PC-3 (cell line): ENCODE results near the gene MDGA2. TPM values are rescaled to one million over a fixed set of nuclear protein-coding genes. Genes with fewer than 3 reads are reported as not detected.
A peak's percentile ranks its signal among the peaks of the same experiment; 100 is the strongest.

Experiments
- ATAC-seq: fragments of 200-7000 bp; cut with Tn5 transposase; 2 replicates; pipeline ENCODE4 v1.9.1; 2020; ENCODE audit warnings: mild to moderate bottlenecking, moderate library complexity
- BruUV-seq: library from RNA; stranded (reverse); fragments of 400-500 nt; replicated peaks from 2 replicates; lab custom pipeline; 2021; lab: Mats Ljungman, UMichigan
- CTCF ChIA-PET: fragments of 300-600 bp; sonication (Branson Sonifier 250); formaldehyde crosslinking; loops from one replicate; lab custom pipeline; 2022; ENCODE audit warnings: antibody characterized with exemption; lab: Charles Lee
- POLR2A ChIA-PET: fragments of 300-600 bp; sonication (Branson Sonifier 250); formaldehyde crosslinking; loops from one replicate; lab custom pipeline; 2022; ENCODE audit warnings: antibody characterized with exemption; ENCODE audit not compliant: unreplicated experiment; lab: Charles Lee
- DNase-seq: peaks from one replicate; pipeline ENCODE4 v3.0.0-alpha.2; 2015
- H2AFZ ChIP-seq: fragments of 300-600 bp; sonication (generic); 2 replicates; pipeline ENCODE4 v1.6.0; 2016; ENCODE audit warnings: antibody characterized with exemption, low read length
- H3F3A ChIP-seq: fragments of 300-600 bp; sonication (generic); one replicate; pipeline ENCODE4 v1.6.0; 2017; ENCODE audit warnings: antibody characterized with exemption, low read length, control low read depth, mild to moderate bottlenecking; ENCODE audit not compliant: unreplicated experiment
- H3K27ac ChIP-seq: fragments of 300-600 bp; sonication (generic); 2 replicates; pipeline ENCODE4 v1.5.1; 2016; ENCODE audit warnings: mild to moderate bottlenecking, low read length
- H3K27me3 ChIP-seq: fragments of 300-600 bp; sonication (generic); 2 replicates; pipeline ENCODE4 v1.6.1; 2016; ENCODE audit warnings: low read length, mixed read lengths
- H3K36me3 ChIP-seq: fragments of 300-600 bp; sonication (generic); 2 replicates; pipeline ENCODE4 v1.6.1; 2016; ENCODE audit warnings: low read depth, mixed run types, low read length, mixed read lengths
- H3K4me1 ChIP-seq: fragments of 300-600 bp; sonication (generic); 2 replicates; pipeline ENCODE4 v1.5.1; 2016; ENCODE audit warnings: low read length; ENCODE audit not compliant: insufficient read depth
- H3K4me2 ChIP-seq: fragments of 300-600 bp; sonication (generic); 2 replicates; pipeline ENCODE4 v1.6.0; 2016; ENCODE audit warnings: low read length
- H3K4me3 ChIP-seq: fragments of 300-600 bp; sonication (generic); 2 replicates; pipeline ENCODE4 v1.5.1; 2016; ENCODE audit warnings: mild to moderate bottlenecking, low read length, mixed read lengths
- H3K79me2 ChIP-seq: fragments of 300-600 bp; sonication (generic); 2 replicates; pipeline ENCODE4 v1.6.1; 2017; ENCODE audit warnings: low read length, mixed read lengths
- H3K9ac ChIP-seq: fragments of 300-600 bp; sonication (generic); 2 replicates; pipeline ENCODE4 v1.6.0; 2016; ENCODE audit warnings: mild to moderate bottlenecking, low read length
- H3K9me2 ChIP-seq: fragments of 300-600 bp; sonication (generic); replicated peaks from 2 replicates; pipeline ENCODE4 v1.6.1; 2016; ENCODE audit warnings: mixed run types, low read length, mixed read lengths
- H3K9me3 ChIP-seq: fragments of 300-600 bp; sonication (generic); 2 replicates; pipeline ENCODE4 v1.6.1; 2016; ENCODE audit warnings: low read length, mixed read lengths
- H4K20me1 ChIP-seq: fragments of 300-600 bp; sonication (generic); 2 replicates; pipeline ENCODE4 v1.6.1; 2016; ENCODE audit warnings: low read length, mixed read lengths
- CTCF ChIP-seq: fragments of 300-600 bp; sonication (generic); conservative IDR thresholded peaks from 2 replicates; pipeline ENCODE4 v1.5.1; 2017; ENCODE audit warnings: antibody characterized with exemption, low read depth, mild to moderate bottlenecking, low read length
- EZH2 ChIP-seq: fragments of 300-600 bp; sonication (generic); IDR thresholded peaks from one replicate; pipeline ENCODE4 v1.6.1; 2017; ENCODE audit warnings: antibody characterized with exemption, mild to moderate bottlenecking, low read length; ENCODE audit not compliant: unreplicated experiment
- EZH2phosphoT487 ChIP-seq: fragments of 300-600 bp; sonication (generic); IDR thresholded peaks from 2 replicates; pipeline ENCODE4 v1.6.1; 2018; ENCODE audit warnings: mild to moderate bottlenecking, antibody characterized with exemption, low read length, borderline replicate concordance
- intact Hi-C: fragments of 100-400 bp; cut with micrococcal nuclease; formaldehyde crosslinking; loops from 2 replicates; pipeline ENCODE4 v1.9.0; 2023
- total RNA-seq: library from RNA; depleted of rRNA; stranded (reverse); fragments of >200 nt; gene quantifications from 2 replicates; pipeline ENCODE4 v1.2.3, GENCODE V29; 2014

MDGA2 gene
- total RNA-seq, 1 experiment from 2014 or later = 0.04 TPM

GRCh38 chr14:47585447-47585846 lies 90.0 kb downstream of the MDGA2 start:
- H3K36me3 ChIP-seq = no peaks in the 10 kb centered on the region
- DNase-seq (no peak), ATAC-seq (no peak)
- CTCF ChIA-PET = no interaction called here
- intact Hi-C loops = no loop called here
- H3K4me2 ChIP-seq = no peak overlapping the region
- no peak overlapping the region for H3K27ac ChIP-seq
- no peak overlapping the region for H3K9ac ChIP-seq
- POLR2A ChIA-PET = no interaction called here
- H3F3A ChIP-seq = no peaks in the 10 kb centered on the region
- no peaks in the 10 kb centered on the region for H3K4me1 ChIP-seq
- H2AFZ ChIP-seq = no peak overlapping the region
- no TSS peak for BruUV-seq
- no peaks in the 10 kb centered on the region for H3K79me2 ChIP-seq
- H3K9me2 ChIP-seq = no peaks in the 10 kb centered on the region; the same call in 1 of the 2 replicates
- no peaks in the 10 kb centered on the region; the same call in 1 of the 2 replicates for H3K9me3 ChIP-seq
- H3K27me3 ChIP-seq = no peaks in the 10 kb centered on the region
- no peak overlapping the region for H3K4me3 ChIP-seq
- H4K20me1 ChIP-seq = no peaks in the 10 kb centered on the region
- TF ChIP-seq EZH2phosphoT487 (no peak), CTCF (no peak), EZH2 (no peak)

- Histone ChIP-seq H3F3A (no peaks in the 10 kb centered on the region), H3K4me1 (no peaks in the 10 kb centered on the region), H3K9me3 (no peaks in the 10 kb centered on the region), H2AFZ (no peak overlapping the region), H3K4me2 (no peak overlapping the region), H3K79me2 (no peaks in the 10 kb centered on the region), H3K27me3 (0 out of 2 replicates have a peak, but pooled peaks cover 5% of the 10 kb centered on the region), H3K27ac (no peak overlapping the region), H3K9ac (no peak overlapping the region), H3K9me2 (no peaks in the 10 kb centered on the region), H3K36me3 (no peaks in the 10 kb centered on the region), H4K20me1 (no peaks in the 10 kb centered on the region), H3K4me3 (no peak overlapping the region)
- ATAC-seq (no peak), DNase-seq (no peak)
- intact Hi-C loops = no loop called here
- TF ChIP-seq CTCF (no peak), EZH2phosphoT487 (no peak), EZH2 (no peak)
- no TSS peak for BruUV-seq
- POLR2A ChIA-PET = no interaction called here
- CTCF ChIA-PET = no interaction called here
These were observed 108.1 kb downstream of the MDGA2 start for GRCh38 chr14:47567273-47567672.

GRCh38 chr14:47557894-47558293 lies 117.5 kb downstream of the MDGA2 start:
- ATAC-seq = peak; percentile 69
- Histone ChIP-seq H3K4me2 (no peak overlapping the region), H3K36me3 (no peaks in the 10 kb centered on the region), H3K4me1 (0 out of 2 replicates have a peak, but pooled peaks cover 4% of the 10 kb centered on the region), H3K27me3 (no peaks in the 10 kb centered on the region), H3K79me2 (no peaks in the 10 kb centered on the region), H3K9me2 (no peaks in the 10 kb centered on the region), H3F3A (no peaks in the 10 kb centered on the region), H2AFZ (no peak overlapping the region), H3K27ac (no peak overlapping the region), H3K9ac (no peak overlapping the region), H3K9me3 (0 out of 2 replicates have a peak, but pooled peaks cover 4% of the 10 kb centered on the region), H4K20me1 (no peaks in the 10 kb centered on the region), H3K4me3 (no peak overlapping the region)
- intact Hi-C loops = loop anchor here (5.0 kb wide), 1 partner anchor 164 kb away; no protein-coding TSS in a partner anchor
- TF ChIP-seq EZH2phosphoT487 = no peak
- TF ChIP-seq CTCF = no peak
- no peak for TF ChIP-seq EZH2
- ChIA-PET POLR2A (interaction anchor here (0.5 kb wide), 1 partner anchor 9 kb away, joined by 6 read pairs; no protein-coding TSS in a partner anchor), CTCF (interaction anchor here (0.6 kb wide), 1 partner anchor 48 kb away, joined by 3 read pairs; no protein-coding TSS in a partner anchor)
- DNase-seq = peak; percentile 41
- BruUV-seq = no TSS peak
